ENCODE measurements around the gene ARL15.

DNA sequence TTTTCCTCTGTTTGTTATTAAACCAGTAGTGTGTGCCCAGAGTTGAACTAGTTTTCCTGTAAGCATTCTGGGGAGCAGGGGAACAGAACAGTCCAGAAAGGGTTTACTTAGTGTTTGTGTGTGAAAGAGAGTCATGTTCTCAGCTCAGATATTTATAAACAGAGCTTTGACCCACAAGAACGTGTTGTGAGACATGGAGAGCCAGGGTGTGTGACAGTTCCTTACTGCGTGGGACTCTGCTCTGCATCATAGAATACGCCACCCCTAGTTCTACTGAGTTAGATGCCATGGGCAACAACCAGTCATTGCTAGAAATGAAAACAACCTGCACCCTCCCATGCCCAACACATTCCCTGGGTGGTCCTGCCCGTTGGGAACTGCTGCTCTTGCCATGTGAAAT, 419.2 kb downstream of the ARL15 start:
- TF ChIP-seq, protein P1, sequence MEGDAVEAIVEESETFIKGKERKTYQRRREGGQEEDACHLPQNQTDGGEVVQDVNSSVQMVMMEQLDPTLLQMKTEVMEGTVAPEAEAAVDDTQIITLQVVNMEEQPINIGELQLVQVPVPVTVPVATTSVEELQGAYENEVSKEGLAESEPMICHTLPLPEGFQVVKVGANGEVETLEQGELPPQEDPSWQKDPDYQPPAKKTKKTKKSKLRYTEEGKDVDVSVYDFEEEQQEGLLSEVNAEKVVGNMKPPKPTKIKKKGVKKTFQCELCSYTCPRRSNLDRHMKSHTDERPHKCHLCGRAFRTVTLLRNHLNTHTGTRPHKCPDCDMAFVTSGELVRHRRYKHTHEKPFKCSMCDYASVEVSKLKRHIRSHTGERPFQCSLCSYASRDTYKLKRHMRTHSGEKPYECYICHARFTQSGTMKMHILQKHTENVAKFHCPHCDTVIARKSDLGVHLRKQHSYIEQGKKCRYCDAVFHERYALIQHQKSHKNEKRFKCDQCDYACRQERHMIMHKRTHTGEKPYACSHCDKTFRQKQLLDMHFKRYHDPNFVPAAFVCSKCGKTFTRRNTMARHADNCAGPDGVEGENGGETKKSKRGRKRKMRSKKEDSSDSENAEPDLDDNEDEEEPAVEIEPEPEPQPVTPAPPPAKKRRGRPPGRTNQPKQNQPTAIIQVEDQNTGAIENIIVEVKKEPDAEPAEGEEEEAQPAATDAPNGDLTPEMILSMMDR (IDR thresholded peaks at IDR 0.05; ENCODE audit: low read depth, low read length) = no peak
- no peak for TF ChIP-seq POLR2A (IDR thresholded peaks at IDR 0.05; ENCODE audit: extremely low read depth, insufficient read length)
